ENCODE results near the gene CA9.
"Not testable (repeated sequence)": the region's sequence is repeated elsewhere in the genome, so short reads cannot be mapped to it uniquely, and the experiment has no call there.

The CA9 gene

DNA sequence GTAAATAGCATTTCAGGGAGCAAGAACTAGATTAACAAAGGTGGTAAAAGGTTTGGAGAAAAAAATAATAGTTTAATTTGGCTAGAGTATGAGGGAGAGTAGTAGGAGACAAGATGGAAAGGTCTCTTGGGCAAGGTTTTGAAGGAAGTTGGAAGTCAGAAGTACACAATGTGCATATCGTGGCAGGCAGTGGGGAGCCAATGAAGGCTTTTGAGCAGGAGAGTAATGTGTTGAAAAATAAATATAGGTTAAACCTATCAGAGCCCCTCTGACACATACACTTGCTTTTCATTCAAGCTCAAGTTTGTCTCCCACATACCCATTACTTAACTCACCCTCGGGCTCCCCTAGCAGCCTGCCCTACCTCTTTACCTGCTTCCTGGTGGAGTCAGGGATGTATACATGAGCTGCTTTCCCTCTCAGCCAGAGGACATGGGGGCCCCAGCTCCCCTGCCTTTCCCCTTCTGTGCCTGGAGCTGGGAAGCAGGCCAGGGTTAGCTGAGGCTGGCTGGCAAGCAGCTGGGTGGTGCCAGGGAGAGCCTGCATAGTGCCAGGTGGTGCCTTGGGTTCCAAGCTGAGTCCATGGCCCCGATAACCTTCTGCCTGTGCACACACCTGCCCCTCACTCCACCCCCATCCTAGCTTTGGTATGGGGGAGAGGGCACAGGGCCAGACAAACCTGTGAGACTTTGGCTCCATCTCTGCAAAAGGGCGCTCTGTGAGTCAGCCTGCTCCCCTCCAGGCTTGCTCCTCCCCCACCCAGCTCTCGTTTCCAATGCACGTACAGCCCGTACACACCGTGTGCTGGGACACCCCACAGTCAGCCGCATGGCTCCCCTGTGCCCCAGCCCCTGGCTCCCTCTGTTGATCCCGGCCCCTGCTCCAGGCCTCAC lies at the start of gene CA9:
Gene CA9, plus strand, starts transcription at position 797 of the 893 bp plus-strand sequence. Its CDS starts 32 bp downstream, at position 829.
- DNase-seq (ENCODE audit: low read depth in 2 of 2): no peak

DNA sequence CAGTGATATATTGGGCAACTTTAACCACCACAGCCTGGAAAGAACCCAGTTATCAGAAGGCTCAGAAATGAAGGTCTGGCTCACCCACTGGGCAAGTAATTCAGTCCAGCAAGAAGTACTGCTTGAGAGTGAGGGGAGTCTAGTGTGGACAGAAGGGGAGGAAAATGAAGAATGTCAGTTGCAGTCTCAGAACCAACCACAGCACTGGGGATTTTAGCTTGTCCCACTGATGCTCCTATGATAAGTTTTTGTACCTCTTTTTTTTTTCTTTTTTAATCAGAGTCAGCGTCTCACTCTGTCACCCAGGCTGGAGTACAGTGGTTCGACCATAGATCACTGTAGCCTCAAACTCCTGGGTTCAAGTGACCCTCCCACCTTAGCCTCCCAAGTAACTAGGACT lies 46.2 kb upstream of the CA9 start:
- DNase-seq (ENCODE audit: low read depth in 2 of 2): no peak

DNA sequence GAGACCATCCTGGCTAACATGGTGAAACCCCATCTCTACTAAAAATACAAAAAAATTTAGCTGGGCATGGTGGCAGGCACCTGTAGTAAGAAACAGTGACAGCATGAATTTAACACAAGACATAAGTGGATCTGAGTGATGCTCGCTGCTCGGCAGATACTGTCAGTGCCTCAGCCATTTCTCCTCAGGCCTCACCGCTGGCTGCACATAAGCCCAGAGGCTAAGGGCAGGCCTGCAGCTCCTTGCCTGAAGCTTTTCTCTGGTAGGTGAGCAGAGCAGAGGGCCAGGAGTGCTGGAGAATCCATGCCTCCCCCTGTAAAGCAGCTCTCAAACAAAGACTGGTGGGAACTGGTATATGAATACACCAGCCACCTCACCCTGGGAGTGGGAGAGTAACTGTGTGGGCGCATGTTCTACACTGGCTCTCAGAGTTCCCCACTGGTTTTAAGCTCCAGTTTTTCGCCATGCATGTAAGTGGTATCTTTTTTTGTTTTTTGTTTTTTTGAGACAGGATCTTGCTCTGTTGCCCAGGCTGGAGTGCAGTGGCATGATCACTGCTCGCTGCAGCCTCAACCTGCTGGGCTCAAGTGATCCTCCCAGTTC lies 45.2 kb upstream of the CA9 start:
- no peak for DNase-seq (ENCODE audit: low read depth in 2 of 2)

DNA sequence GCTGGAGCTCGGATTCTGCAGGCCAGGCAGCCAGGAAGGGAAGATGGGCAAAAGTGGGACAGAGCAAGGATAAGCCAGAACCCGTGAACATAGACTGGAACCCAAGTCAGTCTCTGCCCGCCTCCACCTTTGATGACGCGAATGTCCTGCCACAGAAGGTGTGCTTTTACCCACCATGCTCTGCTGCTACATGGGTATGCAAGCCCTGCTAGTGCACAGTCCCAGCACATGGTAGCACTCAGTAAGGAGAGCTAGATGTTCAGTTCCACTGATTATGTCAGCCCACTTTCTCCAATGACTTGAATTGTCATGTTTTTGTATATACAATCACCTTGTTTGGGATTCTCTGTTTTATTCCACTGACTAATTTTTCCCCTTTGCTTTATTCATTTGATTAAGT lies 44.1 kb upstream of the CA9 start:
- no peak for DNase-seq (ENCODE audit: low read depth in 2 of 2)

DNA sequence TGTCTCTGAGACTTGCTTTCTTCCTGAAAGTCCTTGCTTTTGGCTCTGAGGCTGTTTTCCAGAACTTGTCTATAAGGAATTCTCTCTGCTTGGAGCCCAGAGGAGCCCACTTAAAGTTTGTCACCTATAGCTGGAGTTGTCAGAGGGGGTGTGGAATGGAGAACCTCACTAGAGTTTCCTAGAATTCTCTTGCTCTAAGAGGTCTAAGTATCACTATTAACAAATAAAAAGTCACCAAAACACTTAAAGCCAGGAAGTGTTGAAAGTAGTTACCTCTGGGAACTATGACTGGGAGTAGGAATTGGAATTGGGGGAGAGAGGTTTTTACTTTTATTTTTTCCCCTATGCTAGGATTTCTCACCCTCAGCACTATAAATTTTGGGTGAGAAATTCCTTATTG lies 38.0 kb upstream of the CA9 start:
- no peak for DNase-seq (ENCODE audit: low read depth in 2 of 2)

DNA sequence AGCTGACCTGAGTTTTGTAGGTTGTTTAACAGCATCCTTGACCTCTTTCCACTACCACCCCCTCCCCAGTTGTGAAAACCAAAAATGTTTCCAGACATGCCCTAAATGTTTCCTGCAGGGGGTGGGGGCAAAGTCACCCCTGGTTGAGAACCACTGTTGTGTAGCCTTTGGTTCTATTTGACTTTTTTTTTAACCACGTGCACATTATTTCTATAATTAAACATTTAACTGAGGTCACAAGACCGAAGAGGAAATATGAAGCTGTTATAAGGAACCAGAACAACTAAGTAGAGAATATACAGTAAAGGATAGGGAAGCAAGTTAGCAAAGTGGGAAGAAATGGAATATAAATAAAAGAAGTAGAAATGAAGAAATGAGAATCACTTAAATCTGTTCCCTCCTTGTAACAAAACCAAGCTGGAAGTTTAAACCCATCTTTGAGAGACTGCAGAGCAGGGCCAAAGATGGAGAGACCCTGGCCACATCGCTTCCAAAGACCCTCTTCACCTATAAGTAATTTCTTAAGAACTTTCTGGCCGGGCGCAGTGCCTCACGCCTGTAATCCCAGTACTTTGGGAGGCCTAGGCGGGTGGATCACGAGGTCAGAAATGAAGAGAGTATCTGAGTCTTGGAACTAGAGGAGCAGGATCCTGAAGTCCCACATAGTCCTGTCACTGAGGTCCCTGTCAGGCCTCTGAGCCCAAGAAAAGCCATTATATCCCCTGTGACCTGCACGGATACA lies 37.4 kb upstream of the CA9 start:
- no peak for DNase-seq (ENCODE audit: low read depth in 2 of 2)

DNA sequence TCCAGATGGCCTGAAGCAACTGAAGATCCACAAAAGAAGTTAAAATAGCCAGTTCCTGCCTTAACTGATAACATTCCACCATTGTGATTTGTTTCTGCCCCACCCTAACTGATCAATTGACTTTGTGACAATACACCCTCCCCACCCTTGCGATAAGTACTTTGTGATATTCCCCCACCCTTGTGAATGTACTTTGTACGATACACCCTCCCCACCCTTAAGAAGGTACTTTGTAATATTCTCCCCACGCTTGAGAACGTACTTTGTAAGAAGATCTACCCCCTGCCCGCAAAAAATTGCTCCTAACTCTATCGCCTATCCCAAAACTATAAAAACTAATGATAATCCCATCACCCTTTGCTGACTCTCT lies 36.9 kb upstream of the CA9 start:
- DNase-seq (ENCODE audit: low read depth in 2 of 2): not testable (repeated sequence)

DNA sequence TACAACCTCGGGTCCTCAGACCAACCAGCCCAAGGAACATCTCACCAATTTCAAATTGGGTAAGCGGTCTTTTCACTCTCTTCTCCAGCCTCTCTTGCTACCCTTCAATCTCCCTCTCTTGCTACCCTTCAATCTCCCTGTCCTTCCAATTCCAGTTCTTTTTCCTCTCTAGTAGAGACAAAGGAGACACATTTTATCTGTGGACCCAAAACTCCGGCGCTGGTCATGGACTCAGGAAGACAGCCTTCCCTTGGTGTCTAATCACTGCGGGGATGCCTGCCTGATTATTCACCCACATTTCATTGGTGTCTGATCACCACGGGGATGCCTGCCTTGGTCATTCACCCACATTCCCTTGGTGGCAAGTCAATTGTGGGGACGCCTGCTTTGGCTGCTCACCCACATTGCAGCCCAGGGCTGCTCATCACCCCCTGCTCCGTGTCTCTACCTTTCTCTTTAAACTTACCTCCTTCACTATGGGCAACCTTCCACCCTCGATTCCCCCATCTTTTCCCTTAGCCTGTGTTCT lies 36.2 kb upstream of the CA9 start:
- DNase-seq (ENCODE audit: low read depth in 2 of 2): not testable (repeated sequence)

DNA sequence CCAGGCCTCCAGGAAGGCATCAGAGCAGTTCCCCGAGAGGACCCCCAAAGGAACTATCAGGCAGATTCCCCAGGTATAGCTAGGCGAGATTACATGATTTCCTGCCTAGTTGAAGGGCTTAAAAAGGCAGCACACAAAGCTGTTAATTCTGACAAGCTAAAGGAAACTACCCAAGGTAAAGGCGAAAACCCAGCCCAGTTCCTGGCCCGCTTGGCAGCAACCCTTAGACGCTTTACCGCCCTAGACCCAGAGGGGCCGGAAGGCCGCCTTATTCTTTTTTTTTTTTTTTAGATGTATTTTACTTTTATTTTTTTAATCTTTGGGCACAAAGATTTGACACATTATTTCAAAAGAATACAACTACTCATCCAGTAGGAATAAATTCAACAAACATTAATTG lies 35.0 kb upstream of the CA9 start:
- not testable (repeated sequence) for DNase-seq (ENCODE audit: low read depth in 2 of 2)

DNA sequence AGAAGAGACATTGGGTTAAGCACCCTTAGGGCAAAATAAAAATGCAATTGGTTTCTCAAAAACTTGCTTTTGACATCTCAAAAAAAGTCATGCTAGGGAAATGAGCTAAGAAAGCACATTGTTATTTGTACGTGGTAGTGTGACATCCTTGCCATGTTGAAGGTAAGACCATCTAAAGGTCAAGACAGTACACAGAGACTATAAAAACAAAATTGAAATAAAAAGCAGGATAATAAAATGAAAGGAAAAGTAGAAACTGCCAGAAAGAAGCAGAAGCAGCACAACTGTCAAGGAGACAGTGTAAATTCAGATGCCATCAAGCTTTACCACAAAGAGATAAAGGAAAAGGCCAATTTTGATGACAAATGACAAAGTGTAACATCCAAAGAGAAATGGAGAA lies 34.5 kb upstream of the CA9 start:
- DNase-seq (ENCODE audit: low read depth in 2 of 2): not testable (repeated sequence)

DNA sequence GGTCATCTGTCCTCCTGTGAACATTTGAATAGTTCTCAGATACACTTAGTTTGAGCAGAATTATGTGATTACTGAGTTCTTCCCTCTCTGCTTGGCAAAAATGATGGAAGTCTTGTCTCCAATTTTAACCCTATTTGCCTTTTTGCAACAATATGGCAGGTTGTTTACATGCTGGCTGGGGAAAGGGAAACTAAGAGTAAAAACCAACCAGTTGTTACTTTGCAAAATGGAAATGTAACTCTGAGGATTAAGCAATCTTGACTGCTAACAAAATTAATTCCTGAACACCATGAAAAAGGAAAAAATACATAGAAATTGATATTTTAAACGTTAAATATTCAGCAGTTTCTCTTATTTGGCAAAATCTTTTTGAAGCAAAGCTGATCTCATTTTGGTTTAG lies 34.1 kb upstream of the CA9 start:
- DNase-seq (ENCODE audit: low read depth in 2 of 2): no peak

DNA sequence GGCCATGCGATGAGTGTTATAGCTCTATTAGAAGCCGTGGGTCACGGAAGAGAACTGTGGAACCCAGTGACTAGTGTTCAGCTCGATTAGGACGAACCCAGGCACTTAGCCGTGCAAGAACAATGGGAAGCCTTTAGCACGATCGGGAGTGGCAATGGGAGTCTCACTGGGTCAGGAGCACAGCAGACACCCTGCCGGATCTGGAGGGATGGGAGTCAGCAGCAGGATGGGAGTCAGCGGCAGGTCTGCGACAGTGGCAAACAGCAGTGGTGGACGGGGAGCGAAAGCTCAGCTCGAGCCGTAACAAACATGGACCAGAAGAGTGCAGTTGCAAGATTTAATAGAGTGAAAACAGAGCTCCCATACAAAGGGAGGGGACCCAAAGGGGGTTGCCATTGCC lies 33.3 kb upstream of the CA9 start:
- DNase-seq (ENCODE audit: low read depth in 2 of 2): not testable (repeated sequence)

DNA sequence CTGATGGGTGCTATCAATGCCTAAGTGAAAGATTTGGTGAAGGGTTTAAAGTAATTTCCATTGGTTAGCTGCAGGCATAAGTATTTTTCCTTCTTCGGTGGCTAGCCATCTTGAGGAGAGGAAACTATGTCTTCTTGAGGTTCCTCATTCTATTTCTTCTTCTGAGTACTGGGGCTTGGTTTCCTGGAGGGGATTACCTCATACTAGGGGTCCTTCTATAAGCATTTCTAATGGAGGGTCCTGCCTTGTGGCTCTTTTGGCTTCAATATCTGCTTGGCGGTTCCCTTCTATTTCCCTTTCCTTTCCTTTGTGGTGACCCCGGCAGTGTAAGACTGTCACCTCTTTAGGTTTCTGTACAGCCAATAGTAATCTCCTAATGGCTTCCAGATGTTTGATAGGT lies 32.2 kb upstream of the CA9 start:
- DNase-seq (ENCODE audit: low read depth in 2 of 2): not testable (repeated sequence)

DNA sequence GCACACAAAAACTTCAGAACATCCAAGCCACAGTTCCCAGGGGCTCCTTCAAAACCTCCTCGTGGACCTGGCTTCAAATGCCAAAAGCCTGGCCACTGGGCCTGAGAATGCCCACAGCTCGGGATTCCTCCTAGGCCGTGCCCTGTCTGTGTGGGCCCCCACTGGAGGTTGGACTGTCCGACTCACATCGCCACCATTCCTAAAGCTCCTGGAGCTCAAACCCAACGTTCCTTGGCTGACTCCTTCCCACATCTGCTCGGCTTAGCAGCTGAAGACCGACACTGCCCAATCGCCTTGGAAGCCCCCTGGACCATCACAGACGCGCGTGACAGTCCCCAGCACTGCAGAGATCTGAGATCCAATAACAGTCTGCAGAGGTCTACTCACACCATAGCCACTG lies 30.7 kb upstream of the CA9 start:
- DNase-seq (ENCODE audit: low read depth in 2 of 2): no peak

DNA sequence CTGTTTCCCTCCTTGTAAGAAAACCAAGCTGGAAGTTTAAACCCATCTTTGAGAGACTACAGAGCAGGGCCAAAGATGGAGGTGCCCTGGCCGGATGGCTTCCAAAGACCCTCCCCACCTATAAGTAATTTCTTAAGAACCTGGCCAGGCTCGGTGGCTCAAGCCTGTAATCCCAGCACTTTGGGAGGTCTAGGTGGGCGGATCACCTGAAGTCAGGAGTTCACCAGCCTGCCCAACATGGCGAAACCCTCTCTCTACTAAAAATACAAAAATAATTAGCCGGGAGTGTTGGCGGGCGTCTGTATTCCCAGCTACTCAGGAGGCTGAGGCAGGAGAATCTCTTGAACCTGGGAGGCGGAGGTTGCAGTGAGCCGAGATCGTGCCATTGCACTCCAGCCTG lies 28.0 kb upstream of the CA9 start:
- DNase-seq (ENCODE audit: low read depth in 2 of 2): not testable (repeated sequence)

DNA sequence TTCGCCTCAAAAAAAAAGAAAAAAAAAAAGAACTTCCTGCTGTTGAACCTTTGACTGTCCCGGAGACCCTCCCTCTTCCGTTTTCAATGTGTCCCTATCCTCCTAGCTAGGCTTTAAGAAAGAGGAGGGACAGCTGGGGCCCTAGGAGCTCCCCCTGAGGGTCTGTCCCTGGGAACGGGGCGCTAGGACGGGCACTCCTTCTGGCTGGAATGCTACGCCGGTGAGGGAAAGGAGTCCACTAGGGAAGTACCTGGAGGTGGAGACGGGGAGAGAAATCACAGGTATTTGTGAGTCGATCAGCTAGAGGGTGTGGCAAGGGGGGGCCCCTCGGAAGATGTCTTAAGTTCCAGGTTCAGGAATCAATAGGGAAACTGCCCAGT lies 27.6 kb upstream of the CA9 start:
- no peak for DNase-seq (ENCODE audit: low read depth in 2 of 2)

DNA sequence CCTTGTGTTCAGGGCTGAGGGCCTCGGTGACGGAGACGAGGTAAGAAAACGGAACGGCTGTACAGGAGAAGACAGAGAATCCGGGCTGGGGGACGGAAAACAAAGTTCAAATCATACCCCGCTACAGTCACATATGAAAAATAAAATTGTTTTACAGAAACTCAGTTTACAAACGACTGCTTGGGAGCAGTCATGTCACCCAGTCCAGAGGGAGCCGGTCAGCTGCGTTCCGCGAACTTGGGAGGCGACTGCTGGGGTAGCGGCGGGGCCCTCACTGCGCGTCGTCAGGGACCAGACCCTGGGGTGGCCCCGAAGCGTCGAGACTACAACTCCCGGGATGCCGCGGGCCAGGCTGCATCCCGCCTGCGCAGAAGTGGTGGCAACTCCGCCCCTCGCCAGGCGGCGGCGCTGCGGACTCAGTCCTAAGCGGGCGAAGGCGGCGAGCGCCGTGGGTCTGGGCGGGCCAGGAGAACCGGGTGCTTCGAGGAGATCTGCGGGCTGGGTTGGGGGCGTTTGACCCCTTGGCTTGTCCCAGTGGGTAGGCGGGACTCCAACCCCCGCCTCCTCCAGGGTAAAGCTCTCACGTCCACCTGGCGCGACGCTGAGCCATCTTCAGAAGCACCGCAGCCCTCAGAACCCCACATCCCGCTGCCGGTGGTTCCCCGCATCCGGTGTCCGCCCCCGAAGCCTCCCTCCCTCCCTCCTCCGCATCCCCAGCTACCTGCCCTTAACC lies 27.0 kb upstream of the CA9 start:
- peak; percentile 86 to 88 for DNase-seq (ENCODE audit: low read depth in 2 of 2)

DNA sequence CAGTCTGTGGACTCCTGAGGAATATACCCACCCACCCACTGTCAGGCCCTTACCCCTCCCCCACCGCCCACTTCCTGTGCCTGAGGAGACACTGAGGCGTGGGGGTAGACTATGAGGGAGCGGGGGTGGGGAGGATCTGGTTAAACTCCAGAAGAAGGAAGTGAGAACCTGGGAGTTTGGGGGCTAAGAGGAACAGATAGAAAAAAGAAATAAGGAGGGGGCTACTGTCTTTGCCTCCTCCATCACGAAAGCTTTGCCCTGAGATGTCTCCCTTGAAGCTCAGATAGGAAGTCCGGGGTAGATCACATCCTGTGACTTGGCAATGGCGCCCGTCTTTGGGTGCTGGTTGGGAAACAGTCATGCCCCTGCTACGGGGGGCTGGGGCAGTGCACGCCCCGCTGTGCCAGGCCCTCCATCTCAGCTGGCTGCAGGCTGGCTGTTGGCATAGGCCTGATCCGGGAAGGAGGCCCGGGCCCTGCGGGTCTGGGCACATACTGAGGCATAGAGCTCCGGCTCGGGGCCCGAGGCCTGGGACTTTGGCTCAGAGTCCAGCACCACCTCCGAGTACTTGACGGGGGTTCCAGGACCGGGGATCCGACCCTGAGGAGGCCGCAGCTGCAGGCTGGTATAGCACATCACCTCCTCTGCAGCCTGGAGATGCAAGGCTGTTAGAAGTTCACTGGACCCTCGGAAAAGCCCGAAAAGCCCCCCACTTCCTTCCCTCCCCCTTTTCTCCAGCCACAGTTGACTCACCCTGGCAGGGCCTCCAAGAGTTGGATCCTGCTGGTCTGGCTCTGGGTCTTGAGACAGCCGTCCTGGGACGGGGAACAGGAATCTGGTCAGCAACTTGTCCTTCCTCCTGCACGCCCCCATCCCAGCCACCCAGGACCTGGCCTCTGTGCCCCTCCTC lies 24.0 kb upstream of the CA9 start:
- no peak for DNase-seq (ENCODE audit: low read depth in 2 of 2)

DNA sequence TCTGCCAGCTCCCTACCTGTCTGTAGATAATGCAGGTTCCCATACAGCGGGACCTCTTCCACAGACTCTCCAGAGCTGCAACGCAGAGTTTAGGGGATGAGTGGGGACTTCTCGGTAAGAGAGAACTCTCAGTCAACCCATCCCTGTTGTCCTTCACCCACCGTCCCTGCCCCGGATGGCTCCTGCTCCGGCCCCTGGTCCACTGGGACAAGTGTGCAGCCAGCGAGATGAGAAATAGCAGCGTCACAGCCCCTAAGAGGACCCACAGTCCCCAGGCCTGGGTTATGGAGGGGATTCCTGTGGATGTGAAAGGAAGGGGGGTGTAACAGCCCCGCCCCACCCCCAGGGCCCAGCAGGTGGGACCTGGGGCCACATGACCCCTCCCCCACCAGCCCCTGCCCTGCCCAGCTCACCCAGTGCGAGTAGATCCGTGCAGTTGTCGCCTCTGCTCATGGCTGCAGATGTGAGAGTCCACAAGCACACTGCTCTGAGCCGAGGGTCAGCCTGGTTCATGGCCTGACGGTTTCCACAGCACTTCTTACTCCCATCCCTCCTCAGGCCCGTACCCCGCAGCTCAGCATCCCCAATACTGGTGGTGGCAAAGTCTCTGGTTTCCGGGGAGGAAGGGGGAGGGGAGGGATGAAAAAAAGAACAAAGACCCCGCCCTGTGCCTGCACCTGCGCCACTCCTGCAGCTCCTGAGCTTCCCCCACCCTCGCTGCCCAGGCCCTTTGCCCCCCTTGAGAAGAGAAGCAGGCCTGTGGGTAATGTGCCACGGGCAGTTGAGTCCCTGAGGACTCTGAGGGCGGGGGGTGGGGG lies 23.2 kb upstream of the CA9 start, which contains the start of gene SIT1:
Gene SIT1, minus strand, starts transcription at position 591 of the 818 bp plus-strand sequence. Its CDS starts 78 bp downstream, at position 513.
- no peak for DNase-seq (ENCODE audit: low read depth in 2 of 2)

Data from activated CD4-positive, alpha-beta T cell treated with anti-CD3 and anti-CD28 coated beads for 24 hours (primary cell).